ENCODE data around the gene BAZ2B.

DNA sequence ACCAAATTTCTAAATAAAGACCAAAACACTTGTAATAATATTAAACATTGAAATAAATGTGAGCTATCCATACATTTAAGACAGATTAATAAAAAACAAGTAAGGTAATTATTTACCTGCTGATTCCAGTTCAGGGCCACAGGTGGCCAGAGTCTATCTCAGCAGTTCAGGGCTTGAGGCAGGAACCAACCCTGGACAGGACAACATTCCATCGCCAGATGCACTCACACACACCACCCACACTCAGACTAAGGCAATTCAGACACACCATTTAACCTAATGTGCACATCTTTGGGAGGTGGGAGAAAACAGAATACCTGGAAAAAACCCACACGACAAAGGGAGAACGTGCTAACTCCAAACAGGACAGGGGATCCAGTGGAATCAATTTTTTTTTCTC, 315.8 kb downstream of the BAZ2B start:
- TF ChIP-seq ZNF253 (CRISPR knock-in tag; IDR thresholded peaks at IDR 0.05; ENCODE audit: borderline replicate concordance) (no peak), KDM1A (CRISPR knock-in tag; IDR thresholded peaks at IDR 0.05) (no peak), CBX5 (CRISPR knock-in tag; IDR thresholded peaks at IDR 0.05; ENCODE audit: borderline replicate concordance) (no peak), YY1 (IDR thresholded peaks at IDR 0.05; ENCODE audit: insufficient read depth, insufficient replicate concordance, low read depth, low read length) (no peak), ZNF619 (CRISPR knock-in tag; IDR thresholded peaks at IDR 0.05) (no peak), JUN (CRISPR knock-in tag; IDR thresholded peaks at IDR 0.05) (no peak), SATB2 (CRISPR knock-in tag; IDR thresholded peaks at IDR 0.05) (no peak), ZNF124 (CRISPR knock-in tag; IDR thresholded peaks at IDR 0.05) (no peak), GTF2F1 (IDR thresholded peaks at IDR 0.05; ENCODE audit: low read length) (no peak), NFE2L1 (CRISPR knock-in tag; IDR thresholded peaks at IDR 0.05; ENCODE audit: borderline replicate concordance) (no peak), ZNF883 (CRISPR knock-in tag; IDR thresholded peaks at IDR 0.05; ENCODE audit: not compliant biosample characterization) (no peak)
- TF ChIP-seq, protein P1, sequence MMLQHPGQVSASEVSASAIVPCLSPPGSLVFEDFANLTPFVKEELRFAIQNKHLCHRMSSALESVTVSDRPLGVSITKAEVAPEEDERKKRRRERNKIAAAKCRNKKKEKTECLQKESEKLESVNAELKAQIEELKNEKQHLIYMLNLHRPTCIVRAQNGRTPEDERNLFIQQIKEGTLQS (CRISPR knock-in tag; IDR thresholded peaks at IDR 0.05) = no peak
- TF ChIP-seq, protein P2, sequence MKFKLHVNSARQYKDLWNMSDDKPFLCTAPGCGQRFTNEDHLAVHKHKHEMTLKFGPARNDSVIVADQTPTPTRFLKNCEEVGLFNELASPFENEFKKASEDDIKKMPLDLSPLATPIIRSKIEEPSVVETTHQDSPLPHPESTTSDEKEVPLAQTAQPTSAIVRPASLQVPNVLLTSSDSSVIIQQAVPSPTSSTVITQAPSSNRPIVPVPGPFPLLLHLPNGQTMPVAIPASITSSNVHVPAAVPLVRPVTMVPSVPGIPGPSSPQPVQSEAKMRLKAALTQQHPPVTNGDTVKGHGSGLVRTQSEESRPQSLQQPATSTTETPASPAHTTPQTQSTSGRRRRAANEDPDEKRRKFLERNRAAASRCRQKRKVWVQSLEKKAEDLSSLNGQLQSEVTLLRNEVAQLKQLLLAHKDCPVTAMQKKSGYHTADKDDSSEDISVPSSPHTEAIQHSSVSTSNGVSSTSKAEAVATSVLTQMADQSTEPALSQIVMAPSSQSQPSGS (CRISPR knock-in tag; IDR thresholded peaks at IDR 0.05) = no peak
